Measurements from ENCODE around the gene KCNMB3.
"Not testable (repeated sequence)": the region's sequence is repeated elsewhere in the genome, so short reads cannot be mapped to it uniquely, and the experiment has no call there.

Gene KCNMB3

DNA sequence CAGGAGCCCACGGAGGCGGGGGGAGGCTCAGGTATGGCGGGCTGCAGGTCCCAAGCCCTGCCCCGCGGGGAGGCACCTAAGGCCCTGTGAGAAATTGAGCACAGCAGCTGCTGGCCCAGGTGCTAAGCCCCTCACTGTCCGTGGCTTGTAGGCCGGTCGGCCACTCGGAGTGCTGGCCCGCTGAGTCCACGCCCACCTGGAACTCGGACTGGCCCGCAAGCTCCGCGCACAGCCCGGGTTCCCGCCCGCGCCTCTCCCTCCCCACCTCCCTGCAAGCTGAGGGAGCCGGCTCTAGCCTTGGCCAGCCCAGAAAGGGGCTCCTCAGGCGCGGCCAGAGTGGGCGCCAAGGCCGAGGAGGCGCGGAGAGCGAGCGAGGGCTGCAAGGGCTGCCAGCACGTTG, 12.2 kb upstream of the KCNMB3 start:
- no peak for DNase-seq

DNA sequence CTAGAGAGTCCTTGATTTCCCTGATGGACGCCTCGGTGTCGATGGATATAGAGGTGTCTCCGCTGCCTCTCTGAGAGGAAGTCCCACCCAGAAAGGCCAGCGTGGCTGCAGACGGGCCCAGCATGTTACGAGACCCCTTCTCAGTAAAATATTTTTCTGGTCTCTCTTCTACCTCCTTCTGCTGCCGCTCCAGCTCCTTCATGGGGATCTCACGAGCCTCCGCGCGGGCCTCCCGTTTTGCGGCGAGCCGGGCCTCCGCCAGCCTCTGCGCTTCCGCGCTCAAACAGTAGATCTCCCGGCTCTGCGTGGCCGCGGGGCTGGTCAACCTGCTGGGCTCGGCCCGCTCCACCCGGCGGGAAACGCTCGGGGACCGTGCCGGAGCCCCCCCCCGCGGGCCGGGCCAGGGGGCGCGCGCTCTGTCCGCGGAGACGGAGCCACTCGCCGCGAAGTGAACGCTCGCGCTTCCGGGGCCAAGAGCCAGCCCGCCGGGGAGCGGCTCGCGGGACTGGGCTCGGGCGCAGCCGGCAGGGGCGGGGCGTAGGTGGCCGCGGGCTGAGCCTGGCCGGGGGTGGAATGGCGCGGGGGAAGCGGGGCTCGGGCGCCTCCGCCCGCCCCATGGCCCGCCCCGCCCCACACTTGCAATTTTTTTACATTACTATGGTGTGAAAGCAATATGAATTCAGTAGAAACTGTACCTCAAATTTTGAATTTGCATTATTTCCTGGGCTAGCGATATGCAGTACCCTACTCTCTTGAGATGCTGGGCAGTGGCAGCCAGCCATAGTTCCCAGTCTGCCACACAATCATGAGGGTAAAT, 10.2 kb upstream of the KCNMB3 start:
- peak; percentile 49 for DNase-seq

DNA sequence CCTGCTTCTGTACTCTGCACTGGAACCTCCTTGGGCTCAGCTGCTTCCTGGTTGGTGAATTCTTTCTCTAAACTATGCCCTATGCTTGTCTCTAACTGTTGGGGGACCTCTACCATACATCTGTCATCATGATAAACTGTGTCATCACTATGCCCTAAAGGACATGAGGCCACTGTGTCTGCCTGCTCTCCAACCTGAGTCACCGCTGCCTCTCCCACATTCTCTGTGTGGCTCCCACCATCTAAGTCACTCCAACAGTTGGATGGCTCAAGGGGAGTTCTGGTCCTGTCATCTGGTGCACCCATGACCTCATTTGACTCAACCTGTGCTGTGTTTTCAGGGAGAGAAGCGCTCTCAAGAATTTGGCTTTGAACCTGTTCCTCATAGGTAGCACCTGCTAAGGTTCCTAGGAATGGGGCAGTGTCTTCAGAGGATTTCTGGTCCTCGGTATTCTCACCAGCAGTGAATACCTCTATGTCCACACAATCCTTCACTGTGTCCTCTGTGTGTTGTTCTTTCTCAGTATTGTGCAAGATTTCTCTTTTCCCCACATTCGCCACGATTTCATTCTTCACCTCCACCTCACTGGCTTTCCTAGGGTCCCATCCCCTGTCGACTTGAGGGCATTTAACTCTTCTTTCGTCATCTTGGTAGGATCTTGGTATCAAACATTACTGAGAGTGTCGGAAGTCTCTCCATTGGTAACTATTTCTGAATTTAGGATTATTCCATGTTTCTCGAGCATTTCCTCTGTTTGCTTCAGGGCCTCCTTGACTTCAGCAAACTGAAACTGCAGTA, 9.2 kb upstream of the KCNMB3 start:
- not testable (repeated sequence) for DNase-seq

DNA sequence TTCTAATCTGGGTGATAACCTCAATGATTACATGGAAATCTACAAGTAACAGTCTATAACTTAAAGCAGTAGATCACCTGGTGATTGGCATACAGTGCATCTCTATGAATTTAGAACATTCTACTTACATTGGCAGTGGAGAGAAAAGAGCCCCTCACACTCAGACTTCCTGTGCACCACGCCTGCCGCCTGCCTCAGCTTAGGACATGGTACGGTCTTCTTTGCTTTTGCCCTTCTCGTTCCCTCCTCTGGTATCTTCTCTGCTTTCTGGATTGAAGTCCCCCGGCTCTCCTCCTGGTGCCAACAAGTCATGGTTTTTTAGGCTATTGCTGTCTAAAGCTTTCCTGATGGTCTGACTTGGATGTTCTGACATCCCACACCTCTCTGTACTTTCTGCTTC, 7.9 kb upstream of the KCNMB3 start:
- no peak for DNase-seq

DNA sequence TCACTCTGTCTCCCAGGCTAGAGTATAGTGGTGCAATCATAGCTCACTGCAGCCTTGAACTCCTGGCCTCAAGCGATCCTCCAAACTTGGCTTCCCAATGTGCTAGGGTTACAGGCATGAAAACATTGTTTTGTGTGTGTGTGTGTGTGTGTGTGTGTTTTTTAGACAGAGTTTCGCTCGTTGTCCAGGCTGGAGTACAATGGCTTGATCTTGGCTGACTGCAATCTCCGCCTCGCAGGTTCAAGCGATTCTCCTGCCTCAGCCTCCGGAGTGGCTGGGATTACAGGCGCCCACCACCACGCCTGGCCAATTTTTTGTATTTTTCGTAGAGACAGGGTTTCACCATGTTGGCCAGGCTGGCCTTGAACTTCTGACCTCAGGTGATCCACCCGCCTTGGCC, 6.8 kb upstream of the KCNMB3 start:
- not testable (repeated sequence) for DNase-seq

DNA sequence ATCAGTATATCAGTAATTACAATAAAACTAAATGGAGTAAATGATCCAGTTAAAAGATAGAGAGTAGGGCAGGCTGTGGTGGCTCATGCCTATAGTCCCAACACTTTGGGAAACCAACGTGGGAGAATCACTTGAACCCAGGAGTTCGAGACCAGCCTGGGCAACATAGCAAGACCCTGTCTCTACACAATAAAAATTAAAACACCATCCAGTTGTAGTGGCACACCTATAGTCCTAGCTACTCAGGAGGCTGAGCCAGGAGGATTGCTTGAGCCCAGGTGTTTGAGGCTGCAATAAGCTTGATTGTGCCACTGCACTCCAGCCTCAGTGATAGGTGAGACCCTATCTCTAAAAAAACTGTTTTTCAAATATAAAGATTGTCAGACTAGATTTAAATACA, 5.9 kb upstream of the KCNMB3 start:
- DNase-seq: no peak

DNA sequence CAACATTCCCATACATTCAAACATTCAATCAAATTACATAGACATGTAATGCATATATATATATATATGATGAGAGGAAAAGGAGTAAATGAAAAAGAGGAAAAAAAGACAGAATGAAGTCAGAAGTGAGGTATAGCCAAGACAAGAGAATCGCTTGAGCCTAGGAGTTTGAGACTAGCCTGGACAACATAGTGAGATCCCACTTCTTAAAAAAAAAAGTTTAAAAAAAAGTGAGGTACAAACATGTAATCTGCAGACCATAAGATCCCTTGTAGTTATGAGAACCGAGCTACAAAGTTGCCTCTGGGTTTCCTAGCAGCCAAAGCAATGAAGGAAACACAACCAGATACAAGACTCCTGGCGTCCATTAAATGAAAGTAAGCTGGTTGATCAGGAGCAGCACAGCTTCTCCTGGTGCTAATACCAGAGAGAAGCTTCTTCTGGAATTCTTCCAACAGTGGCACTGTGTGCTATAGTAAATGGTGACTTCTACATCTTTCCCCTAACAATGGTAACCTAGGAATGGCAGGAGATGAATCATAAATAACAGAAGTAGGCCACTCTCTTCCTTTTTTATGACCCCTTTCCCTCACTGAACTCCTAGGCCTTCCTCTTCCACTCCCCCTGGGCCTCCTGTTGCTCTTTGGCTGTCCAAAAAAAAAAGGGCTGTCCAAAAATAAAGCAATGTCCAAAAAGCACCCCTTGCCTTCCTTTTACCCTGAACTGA, 3.5 kb downstream of the KCNMB3 start:
- DNase-seq: no peak

DNA sequence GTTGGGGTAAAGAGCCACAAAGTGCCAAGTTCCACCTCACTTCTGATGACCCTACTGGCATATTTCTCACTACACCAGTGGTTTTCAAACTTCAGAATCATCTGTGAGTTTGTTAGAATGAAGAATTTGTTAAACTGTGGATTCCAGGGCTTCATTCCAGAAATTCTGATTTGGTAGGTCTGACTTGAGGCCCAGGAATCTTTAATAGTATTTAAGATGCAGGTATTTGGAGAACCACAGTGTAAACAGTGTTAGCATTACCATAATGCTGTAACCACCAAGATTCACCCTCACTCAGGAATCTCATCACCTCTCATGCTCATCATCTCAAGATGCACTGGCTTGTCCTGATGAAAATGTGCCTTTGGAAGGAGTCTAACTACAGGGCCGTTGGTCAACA, 6.0 kb downstream of the KCNMB3 start:
- no peak for DNase-seq

DNA sequence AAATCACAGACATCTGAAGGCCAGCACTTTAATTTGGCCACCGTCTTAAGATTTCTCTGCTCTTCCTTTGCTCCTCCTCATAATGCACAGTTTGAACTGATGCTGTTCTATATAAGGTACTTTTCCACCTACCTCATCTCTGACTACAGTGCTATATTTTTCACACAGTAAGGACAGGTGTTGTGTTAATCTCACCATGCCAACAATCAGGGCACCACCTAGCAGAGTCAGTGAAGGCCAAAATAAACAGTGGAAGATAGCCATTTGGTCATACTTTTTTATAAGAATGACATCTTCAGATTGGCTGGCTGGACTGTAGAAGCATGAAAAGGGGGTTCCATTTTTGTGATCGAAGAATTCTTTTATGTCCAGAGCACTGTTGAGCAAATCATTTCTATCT, 8.1 kb downstream of the KCNMB3 start:
- not testable (repeated sequence) for DNase-seq

DNA sequence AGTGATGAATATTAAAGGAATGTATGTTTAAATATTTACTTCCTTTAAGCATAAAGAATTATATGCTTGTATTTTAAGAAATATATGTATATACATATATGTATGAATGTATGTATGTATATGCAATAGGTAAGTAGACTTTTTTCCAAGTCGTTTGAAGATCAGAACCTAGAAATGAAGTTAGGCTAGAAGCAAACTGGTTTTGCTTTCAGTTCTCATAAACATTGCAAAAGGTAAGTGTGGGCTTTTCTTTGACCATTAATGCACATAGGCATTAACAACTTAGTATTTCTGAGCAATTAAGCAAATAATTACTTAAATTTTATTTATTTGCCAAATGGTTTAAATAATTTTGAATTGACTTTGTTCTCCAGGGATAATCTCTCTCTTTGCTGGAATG, 10.6 kb downstream of the KCNMB3 start:
- not testable (repeated sequence) for DNase-seq

DNA sequence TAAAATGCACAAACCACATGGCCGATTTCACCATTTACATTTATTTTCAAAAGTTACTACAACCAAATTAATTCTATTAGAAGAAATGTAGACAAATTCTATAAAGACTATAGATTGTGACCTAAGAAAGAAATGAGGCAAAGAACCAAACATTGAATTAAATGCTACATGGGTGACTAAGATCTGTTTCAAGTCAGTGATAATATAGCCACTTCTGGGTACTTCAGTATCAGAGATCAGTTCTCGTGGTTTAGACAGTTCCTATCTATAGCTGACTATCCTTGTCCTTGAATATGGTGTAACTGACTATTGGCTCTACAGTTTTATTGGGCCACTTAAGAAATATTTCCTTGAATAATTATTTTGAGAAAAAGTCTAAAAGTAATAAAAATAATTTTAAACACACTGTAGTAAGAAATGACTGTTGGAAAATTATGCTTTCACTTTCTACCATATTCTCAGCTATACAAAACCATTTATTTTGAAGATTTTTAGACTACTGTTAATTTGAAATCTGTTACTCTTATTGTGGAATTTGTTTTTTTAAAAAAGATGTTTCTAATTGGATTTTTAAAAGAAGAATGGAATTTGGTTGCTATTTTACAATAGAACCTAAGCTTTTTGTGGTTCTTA, 14.1 kb downstream of the KCNMB3 start:
- DNase-seq: no peak

DNA sequence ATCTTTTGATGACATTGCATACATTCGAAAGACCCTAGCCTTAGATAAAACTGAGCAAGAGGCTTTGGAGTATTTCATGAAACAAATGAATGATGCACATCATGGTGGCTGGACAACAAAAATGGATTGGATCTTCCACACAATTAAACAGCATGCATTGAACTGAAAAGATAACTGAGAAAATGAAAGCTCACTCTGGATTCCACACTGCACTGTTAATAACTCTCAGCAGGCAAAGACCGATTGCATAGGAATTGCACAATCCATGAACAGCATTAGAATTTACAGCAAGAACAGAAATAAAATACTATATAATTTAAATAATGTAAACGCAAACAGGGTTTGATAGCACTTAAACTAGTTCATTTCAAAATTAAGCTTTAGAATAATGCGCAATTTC, 16.7 kb downstream of the KCNMB3 start:
- no peak for DNase-seq

DNA sequence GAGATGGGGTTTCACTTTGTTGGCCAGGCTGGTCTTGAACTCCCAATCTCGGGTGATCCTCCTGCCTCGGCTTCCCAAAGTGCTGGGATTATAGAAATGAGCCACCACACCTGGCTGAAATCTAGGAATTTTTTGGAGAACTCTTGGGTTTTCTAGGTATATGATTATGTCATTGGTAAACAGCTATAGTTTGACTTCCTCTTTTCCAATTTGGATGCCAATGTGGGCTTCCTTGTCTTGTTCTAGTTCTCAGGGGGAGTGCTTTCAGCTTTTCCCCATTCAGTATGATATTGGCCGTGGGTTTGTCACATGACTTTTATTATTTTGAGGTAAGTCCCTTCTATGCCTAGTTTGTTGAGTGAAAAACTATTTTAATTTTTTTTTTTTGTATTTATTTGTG, 17.9 kb downstream of the KCNMB3 start:
- DNase-seq: no peak

DNA sequence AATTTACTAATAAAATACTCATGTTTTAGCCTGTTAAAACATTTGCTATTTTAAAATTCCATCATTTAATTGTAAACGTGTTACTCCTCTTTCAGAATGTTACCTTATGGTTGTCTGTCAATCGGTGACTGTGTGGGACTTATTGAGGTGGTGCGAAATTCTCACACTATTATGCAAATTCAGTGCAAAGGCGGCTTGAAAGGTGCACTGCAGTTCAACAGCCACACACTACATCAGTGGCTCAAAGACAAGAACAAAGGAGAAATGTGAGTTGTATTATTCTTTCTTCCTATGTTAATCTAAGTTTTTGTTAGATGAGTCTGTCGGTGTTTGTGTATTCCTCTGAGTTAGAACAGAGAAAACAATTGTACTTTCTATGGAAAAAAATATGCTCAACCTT, 21.7 kb downstream of the KCNMB3 start:
- DNase-seq: no peak

DNA sequence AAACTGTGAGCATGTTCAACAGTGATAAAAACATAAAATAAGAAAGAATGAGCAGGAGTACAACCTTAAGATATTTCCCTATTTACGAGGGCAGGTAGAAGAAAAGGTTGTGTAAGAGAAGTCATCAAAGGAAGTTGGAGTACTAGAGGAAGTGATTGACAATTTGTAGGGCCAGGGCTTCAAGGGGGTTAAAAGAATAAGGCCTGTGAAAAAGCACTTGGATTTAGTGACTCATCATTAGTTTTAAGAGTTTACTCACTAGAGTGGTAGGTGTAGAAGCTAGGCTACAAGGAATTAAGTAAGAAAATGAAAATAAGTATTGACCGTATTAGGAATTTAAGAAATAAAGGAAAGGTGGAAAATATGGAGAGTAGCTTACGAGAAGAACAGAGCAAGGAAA, 23.6 kb downstream of the KCNMB3 start:
- DNase-seq: no peak

DNA sequence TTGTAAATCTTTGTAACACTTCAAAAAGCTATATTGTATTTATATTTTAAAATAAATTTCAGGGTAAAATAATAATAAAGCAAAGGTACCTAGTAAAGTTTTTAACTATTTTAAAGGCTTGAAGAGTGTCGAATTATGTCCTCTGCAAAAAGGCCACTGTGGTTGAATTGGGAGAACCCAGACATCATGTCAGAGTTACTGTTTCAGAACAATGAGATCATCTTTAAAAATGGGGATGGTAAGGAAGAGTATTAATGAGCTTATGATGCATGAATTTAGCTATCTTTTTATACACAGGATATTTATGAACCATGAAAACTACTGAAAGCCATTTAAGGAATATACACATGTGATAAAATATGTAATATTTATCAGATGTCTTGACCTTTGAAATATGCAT, 26.3 kb downstream of the KCNMB3 start:
- no peak for DNase-seq

DNA sequence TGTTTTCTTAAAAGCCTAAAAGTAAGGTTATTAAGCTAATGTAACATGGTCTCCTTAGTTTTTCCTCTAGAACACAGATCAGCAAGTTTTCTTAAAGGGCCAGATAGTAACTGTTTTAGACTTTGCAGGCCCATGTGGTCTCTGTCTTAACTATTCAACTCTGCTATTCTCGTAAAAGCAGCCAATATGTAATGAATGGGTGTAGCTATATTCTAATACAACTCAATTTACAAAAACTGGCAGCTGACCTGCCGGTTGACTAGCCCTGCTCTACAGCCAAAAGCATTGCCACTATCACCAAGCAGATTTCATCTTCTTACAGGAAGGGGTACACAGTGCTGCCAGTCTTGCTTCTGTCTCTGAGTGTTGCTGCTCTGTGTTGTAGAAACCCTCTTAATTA, 27.4 kb downstream of the KCNMB3 start:
- DNase-seq: no peak

DNA sequence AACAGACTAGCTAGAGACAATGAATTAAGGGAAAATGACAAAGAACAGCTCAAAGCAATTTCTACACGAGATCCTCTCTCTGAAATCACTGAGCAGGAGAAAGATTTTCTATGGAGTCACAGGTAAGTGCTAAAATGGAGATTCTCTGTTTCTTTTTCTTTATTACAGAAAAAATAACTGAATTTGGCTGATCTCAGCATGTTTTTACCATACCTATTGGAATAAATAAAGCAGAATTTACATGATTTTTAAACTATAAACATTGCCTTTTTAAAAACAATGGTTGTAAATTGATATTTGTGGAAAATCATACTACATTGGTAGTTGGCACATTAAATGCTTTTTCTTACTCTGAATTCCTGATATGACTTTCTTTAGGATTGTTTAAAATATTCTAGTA, 32.7 kb downstream of the KCNMB3 start:
- DNase-seq: not testable (repeated sequence)

DNA sequence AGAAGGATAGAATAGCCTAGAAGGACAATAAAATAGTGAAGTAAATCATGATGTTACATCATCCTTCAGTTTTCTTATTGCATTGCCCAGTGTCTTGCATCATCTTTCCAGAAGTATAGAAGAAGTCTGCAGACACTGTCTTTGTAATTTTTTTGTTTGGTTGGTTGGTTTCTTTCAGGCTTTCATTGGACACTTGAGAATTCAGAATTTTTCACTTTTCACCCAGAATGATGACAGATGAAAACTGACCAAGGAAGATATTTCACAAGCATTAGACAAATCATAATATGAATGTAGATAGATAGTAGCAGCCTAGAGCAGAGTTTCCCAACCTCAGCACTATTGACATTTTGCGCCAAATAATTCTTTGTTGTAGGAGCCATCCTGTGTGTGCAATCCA, 35.4 kb downstream of the KCNMB3 start:
- not testable (repeated sequence) for DNase-seq

DNA sequence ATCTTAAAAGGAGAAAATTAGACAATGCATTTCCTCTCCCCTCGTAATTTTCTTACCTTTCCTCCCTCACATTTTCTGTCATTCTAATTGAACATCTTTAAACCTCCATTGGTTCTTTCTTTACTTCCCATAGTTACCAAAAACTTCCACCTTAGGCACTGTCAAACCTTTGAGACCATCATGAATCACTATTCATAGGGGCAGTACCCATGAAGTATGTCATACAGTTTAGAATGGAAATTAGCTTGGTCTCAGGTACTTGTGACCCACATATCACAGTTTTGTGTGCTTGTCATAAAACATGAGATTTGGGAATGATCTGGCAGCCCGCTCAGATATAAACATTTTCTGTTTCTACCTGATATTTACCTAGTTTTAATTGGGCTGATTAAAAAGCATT, 50.1 kb downstream of the KCNMB3 start:
- no peak for DNase-seq

DNA sequence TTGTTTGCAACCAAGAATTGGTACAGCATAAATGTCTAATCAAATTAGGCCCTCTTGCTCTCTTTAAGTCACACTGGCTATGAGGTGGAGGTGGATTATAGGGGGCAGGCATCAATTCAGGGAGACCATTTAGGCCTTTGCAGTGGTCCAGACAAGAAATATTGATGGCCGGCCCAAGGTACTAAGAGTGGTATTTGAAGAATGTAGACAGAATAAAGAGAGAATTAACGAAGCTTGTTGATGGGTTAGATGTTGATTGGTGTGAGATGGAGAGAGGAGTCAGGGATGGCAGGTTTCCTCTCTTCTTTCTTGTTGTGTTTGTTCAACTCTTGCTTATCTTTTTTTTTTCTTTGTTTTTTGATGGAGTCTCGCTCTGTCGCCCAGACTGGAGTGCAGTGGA, 54.2 kb downstream of the KCNMB3 start:
- DNase-seq: no peak

DNA sequence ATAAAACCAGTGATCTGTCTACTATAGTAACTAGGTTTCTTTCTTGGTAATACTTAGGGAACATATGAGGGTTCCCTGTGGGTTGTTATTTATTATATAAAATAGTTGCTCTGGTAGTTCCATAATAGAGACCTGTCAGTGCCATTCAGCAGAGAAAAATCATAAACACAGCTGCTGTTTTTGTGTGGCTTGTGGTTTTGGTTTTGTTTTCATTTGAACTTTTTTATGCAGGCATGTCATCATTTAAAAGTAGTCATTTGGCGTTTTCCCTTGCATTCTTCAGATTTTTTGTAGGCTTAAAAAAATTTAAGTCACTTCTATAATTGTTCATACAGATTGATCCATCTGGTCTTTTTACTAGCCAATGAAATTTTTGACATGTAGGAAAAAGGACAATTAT, 54.8 kb downstream of the KCNMB3 start:
- DNase-seq: no peak

DNA sequence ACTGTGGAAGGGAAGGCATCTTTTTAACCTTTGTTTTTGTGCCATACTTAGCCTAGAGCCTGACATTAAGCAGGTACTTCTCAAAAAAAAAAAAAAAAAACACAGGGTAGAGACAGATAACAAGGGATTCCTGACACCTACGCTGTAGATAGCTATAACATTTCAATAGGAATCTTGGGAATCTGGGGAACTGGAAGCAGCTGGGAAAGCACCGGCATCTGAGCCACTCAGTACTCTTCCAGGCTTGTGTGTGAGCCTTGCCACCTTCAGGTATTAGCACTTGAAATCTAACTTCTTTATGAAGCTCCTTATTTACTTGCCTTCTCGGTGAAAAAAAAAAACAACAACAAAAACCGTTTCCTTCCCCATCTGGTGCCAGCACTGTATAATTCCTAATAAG, 56.0 kb downstream of the KCNMB3 start:
- no peak for DNase-seq
